Tibial nerve (tissue), 4 donors: ENCODE measurements around the gene PPM1L.

Experiments used
- EP300 ChIP-seq, 2 donors: sonication (generic); formaldehyde crosslinking; IDR thresholded peaks; one replicate each; pipeline ENCODE4 v1.6.1; 2017; ENCODE audit warnings: antibody characterized with exemption in 2 of 2, mild to moderate bottlenecking in 1 of 2
- POLR2A ChIP-seq, 2 donors: fragments of 450-650 bp; IDR thresholded peaks; one replicate each; pipeline ENCODE4 v1.6.1; 2017; ENCODE audit warnings: antibody characterized with exemption in 2 of 2, mild to moderate bottlenecking in 2 of 2, moderate library complexity in 2 of 2
- TF ChIP-seq, protein P1 (sequence below), 5 experiments: fragments of 200-600 bp in 3 of 5; fragments of 450-650 bp in 2 of 5; sonication (generic) in 3 of 5; IDR thresholded peaks; one replicate each; pipeline ENCODE4 v1.5.1; 2016 to 2019; ENCODE audit warnings: antibody characterized with exemption in 5 of 5, mild to moderate bottlenecking in 3 of 5, moderate library complexity in 2 of 5

DNA sequence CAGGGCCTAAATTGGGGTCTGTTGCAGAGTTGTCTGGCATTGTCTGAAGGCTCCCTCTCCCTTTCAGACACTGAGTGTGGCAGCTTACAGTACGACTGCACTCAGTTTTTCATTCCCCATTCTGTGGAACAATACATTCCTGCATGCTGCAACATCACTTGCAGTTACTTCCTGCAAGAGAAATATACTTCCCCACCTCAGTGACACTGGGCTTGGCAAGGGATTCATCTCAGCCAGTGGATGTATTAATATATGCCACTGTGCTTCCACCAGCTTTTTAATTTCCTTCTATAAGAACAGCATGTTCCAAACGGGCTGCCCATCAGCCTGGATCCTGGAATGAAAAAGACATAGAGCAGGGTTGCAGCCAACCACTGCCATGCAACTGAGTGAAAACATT lies 326.0 kb downstream of the PPM1L start:
- TF ChIP-seq, protein P1, sequence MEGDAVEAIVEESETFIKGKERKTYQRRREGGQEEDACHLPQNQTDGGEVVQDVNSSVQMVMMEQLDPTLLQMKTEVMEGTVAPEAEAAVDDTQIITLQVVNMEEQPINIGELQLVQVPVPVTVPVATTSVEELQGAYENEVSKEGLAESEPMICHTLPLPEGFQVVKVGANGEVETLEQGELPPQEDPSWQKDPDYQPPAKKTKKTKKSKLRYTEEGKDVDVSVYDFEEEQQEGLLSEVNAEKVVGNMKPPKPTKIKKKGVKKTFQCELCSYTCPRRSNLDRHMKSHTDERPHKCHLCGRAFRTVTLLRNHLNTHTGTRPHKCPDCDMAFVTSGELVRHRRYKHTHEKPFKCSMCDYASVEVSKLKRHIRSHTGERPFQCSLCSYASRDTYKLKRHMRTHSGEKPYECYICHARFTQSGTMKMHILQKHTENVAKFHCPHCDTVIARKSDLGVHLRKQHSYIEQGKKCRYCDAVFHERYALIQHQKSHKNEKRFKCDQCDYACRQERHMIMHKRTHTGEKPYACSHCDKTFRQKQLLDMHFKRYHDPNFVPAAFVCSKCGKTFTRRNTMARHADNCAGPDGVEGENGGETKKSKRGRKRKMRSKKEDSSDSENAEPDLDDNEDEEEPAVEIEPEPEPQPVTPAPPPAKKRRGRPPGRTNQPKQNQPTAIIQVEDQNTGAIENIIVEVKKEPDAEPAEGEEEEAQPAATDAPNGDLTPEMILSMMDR (IDR thresholded peaks at IDR 0.05): no peak
- TF ChIP-seq POLR2A (IDR thresholded peaks at IDR 0.05) (no peak), EP300 (IDR thresholded peaks at IDR 0.05) (no peak)
